Activated T-cell treated with anti-CD3 and anti-CD28 coated beads, Interleukin-2, amount 50 U/mL, for 4 hours (primary cell): ENCODE results near the gene C17orf50. TPM values are rescaled to one million over a fixed set of nuclear protein-coding genes. Genes with fewer than 3 reads are reported as not detected.
A peak's percentile ranks its signal among the peaks of the same experiment; 100 is the strongest.

Experiments
- ATAC-seq, 2 donors: fragments of 200-7000 bp; cut with Tn5 transposase; one replicate each; pipeline ENCODE4 v1.10.0; 2021
- DNase-seq: peaks from one replicate; pipeline ENCODE4 v3.0.0-alpha.2; 2020
- H3K27me3 Mint-ChIP-seq: one replicate; pipeline ENCODE4 v1.8.0; 2021; ENCODE audit warnings: low read depth, mixed read lengths
- H3K36me3 Mint-ChIP-seq: one replicate; pipeline ENCODE4 v1.8.0; 2022; ENCODE audit warnings: mixed read lengths; ENCODE audit not compliant: insufficient read depth
- H3K4me1 Mint-ChIP-seq: one replicate; pipeline ENCODE4 v1.8.0; 2021; ENCODE audit warnings: low read depth, mixed read lengths
- H3K4me3 Mint-ChIP-seq: one replicate; pipeline ENCODE4 v1.8.0; 2021; ENCODE audit warnings: mild to moderate bottlenecking, moderate library complexity, mixed read lengths
- H3K9me3 Mint-ChIP-seq: one replicate; pipeline ENCODE4 v1.8.0; 2021; ENCODE audit warnings: mixed read lengths
- total RNA-seq, 3 donors: library from RNA; stranded (reverse); gene quantifications; one replicate each; pipeline ENCODE4 v1.2.1, GENCODE V29; 2021

C17orf50 gene
- total RNA-seq, 3 donors from 2014 or later, result not detected

- H3K4me1 Mint-ChIP-seq, result peaks cover 17% of the 10 kb centered on the region
- no peak for ATAC-seq
Measured at GRCh38 chr17:35729405-35729833, 31.3 kb upstream of the C17orf50 start.

GRCh38 chr17:35730400-35731005 is 30.2 kb upstream of the C17orf50 start:
- Mint-ChIP-seq H3K27me3 (no peaks in the 10 kb centered on the region), H3K4me1 (peaks cover 17% of the 10 kb centered on the region), H3K4me3 (peak overlapping the region; percentile 82), H3K9me3 (no peaks in the 10 kb centered on the region), H3K36me3 (peaks cover 17% of the 10 kb centered on the region)
- DNase-seq (no peak), ATAC-seq (no peak)

More at GRCh38 chr17:35729405-35729833, 31.3 kb upstream of the C17orf50 start:
- Mint-ChIP-seq H3K36me3 (peaks cover 28% of the 10 kb centered on the region), H3K4me3 (peak overlapping the region; percentile 20), H3K9me3 (no peaks in the 10 kb centered on the region), H3K27me3 (no peaks in the 10 kb centered on the region)
- no peak for DNase-seq

GRCh38 chr17:35731239-35731916 is 29.3 kb upstream of the C17orf50 start, which contains the start of gene RASL10B:
Gene RASL10B (plus strand): TSS chr17:35731639. CDS start chr17:35735185, 3,546 bp downstream.
- Mint-ChIP-seq H3K9me3 (no peaks in the 10 kb centered on the region), H3K4me3 (peak within 1 kb of the TSS; percentile 82), H3K4me1 (peaks cover 17% of the 10 kb centered on the region), H3K27me3 (no peaks in the 10 kb centered on the region), H3K36me3 (peaks cover 12% of the 10 kb centered on the region)
- ATAC-seq (peak; percentile 84 to 87), DNase-seq (peak; percentile 50)

GRCh38 chr17:35731917-35732805 is 28.5 kb upstream of the C17orf50 start:
- Mint-ChIP-seq H3K4me1 (peaks cover 17% of the 10 kb centered on the region), H3K36me3 (peaks cover 12% of the 10 kb centered on the region), H3K4me3 (peak overlapping the region; percentile 76), H3K9me3 (no peaks in the 10 kb centered on the region), H3K27me3 (no peaks in the 10 kb centered on the region)
- DNase-seq (no peak), ATAC-seq (peak; percentile 30 to 42)

GRCh38 chr17:35732806-35733136 is 27.9 kb upstream of the C17orf50 start:
- H3K27me3 Mint-ChIP-seq, result no peaks in the 10 kb centered on the region
- no peak for ATAC-seq
- no peak for DNase-seq
- H3K36me3 Mint-ChIP-seq, result peaks cover 12% of the 10 kb centered on the region
- H3K4me1 Mint-ChIP-seq, result peaks cover 17% of the 10 kb centered on the region
- H3K9me3 Mint-ChIP-seq, result no peaks in the 10 kb centered on the region
- peak overlapping the region; percentile 76 for H3K4me3 Mint-ChIP-seq

- no peak overlapping the region for H3K4me3 Mint-ChIP-seq
- H3K9me3 Mint-ChIP-seq, result no peaks in the 10 kb centered on the region
- peaks cover 6% of the 10 kb centered on the region for H3K36me3 Mint-ChIP-seq
- no peaks in the 10 kb centered on the region for H3K27me3 Mint-ChIP-seq
- no peak for DNase-seq
- no peak for ATAC-seq
- H3K4me1 Mint-ChIP-seq, result peaks cover 17% of the 10 kb centered on the region
Measured at GRCh38 chr17:35733366-35733765, 27.3 kb upstream of the C17orf50 start.

DNA sequence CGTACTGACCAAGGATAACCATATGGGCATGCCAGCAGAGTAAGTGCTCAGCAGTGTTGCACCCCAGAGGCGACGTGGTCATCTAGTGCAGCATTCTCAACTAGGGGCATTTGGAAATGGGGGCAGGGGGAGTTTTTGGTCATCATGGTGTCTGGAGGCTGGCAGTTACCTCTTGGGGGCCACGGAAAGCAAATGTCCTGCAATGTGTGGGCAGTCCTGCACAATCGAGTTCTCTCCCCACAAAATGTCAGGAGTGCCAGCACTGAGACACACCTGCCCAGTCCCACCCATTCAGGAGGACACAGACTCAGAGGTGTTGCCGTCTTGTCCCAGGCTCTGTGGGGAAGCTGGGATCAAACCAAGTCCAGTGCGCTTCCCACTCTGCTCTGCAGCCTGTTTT is 26.3 kb upstream of the C17orf50 start:
- no peak for DNase-seq
- ATAC-seq, result no peak
- H3K9me3 Mint-ChIP-seq, result no peaks in the 10 kb centered on the region

DNA sequence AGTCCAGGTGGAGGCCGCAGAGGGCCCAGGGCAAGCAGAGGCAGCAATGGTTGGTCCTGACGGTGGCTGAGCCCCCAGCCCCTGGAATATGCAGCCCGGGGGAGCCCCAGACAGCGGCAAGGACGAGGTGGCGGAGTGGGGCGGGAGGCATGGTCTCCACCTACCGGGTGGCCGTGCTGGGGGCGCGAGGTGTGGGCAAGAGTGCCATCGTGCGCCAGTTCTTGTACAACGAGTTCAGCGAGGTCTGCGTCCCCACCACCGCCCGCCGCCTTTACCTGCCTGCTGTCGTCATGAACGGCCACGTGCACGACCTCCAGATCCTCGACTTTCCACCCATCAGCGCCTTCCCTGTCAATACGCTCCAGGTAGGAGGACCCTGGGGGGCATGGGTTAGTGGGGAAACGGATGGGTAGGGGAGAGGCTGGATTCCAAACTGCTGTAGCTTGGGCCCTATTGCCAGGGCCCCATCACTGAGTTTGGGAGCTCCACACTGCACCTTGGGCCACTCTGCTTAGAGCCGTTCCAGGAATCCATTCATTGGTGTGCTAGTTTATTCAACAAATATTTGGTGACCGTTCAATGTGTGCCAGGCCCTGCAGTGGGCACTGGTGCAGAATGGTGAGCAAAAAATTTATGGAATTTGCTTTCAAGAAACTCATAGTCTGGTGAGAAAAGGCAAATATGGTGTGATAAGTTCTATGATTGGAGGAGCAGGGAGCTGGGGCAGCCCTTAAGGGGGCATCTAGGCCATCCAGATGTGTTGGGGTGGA is 25.5 kb upstream of the C17orf50 start:
- H3K36me3 Mint-ChIP-seq, result peaks cover 2% of the 10 kb centered on the region
- ATAC-seq, result no peak
- no peak overlapping the region for H3K4me3 Mint-ChIP-seq
- no peaks in the 10 kb centered on the region for H3K9me3 Mint-ChIP-seq
- DNase-seq, result no peak
- peaks cover 11% of the 10 kb centered on the region for H3K4me1 Mint-ChIP-seq
- peaks cover 7% of the 10 kb centered on the region for H3K27me3 Mint-ChIP-seq

More for the DNA sequence above, 26.3 kb upstream of the C17orf50 start:
- Mint-ChIP-seq H3K36me3 (peaks cover 2% of the 10 kb centered on the region), H3K4me1 (peaks cover 17% of the 10 kb centered on the region), H3K27me3 (no peaks in the 10 kb centered on the region), H3K4me3 (no peak overlapping the region)

DNA sequence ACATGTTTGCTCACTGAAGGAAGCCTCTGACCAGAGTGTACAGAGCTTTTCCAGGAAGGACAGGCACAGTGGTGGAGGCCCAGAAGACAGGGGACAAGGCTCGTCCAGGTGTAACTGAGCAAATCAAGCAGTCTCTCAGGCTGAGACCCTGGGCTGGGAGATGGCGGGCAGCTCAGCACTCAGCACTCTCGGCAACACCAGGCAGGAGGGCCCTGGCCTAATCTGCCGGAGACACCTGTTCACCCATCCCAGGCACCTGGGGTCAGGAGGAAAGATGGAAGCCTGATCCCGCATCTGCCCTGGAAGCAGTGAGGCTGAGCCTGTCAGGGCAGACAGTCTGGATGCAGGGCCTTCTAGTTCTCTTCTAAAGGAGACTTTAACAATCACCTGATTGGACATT is 24.5 kb upstream of the C17orf50 start:
- no peak for ATAC-seq
- no peak for DNase-seq
- no peaks in the 10 kb centered on the region for H3K9me3 Mint-ChIP-seq
- H3K4me3 Mint-ChIP-seq, result no peak overlapping the region
- no peaks in the 10 kb centered on the region for H3K36me3 Mint-ChIP-seq
- peaks cover under 1% of the 10 kb centered on the region for H3K4me1 Mint-ChIP-seq
- H3K27me3 Mint-ChIP-seq, result peaks cover 12% of the 10 kb centered on the region

GRCh38 chr17:35738519-35739133 is 22.1 kb upstream of the C17orf50 start:
- ATAC-seq (no peak), DNase-seq (no peak)
- Mint-ChIP-seq H3K9me3 (no peaks in the 10 kb centered on the region), H3K27me3 (peaks cover 27% of the 10 kb centered on the region), H3K4me3 (no peak overlapping the region), H3K4me1 (peaks cover 5% of the 10 kb centered on the region), H3K36me3 (no peaks in the 10 kb centered on the region)

DNA sequence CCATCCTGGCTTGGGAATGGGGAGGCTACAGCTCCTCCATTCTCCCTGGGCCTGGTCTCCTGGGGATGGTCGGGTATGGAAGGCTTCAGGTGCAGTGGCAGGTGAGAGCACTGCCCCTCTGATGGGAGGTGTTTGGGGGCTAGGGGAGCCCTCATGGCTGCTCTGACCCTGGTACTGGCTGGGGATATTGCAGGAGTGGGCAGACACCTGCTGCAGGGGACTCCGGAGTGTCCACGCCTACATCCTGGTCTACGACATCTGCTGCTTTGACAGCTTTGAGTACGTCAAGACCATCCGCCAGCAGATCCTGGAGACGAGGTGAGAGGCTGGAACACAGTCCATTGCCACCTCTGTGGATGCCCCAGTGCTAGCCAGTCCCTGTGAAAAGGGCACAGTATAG is 20.5 kb upstream of the C17orf50 start:
- Mint-ChIP-seq H3K36me3 (no peaks in the 10 kb centered on the region), H3K4me3 (no peak overlapping the region), H3K4me1 (peaks cover 5% of the 10 kb centered on the region), H3K9me3 (no peaks in the 10 kb centered on the region), H3K27me3 (peaks cover 36% of the 10 kb centered on the region)
- DNase-seq (no peak), ATAC-seq (no peak)

DNA sequence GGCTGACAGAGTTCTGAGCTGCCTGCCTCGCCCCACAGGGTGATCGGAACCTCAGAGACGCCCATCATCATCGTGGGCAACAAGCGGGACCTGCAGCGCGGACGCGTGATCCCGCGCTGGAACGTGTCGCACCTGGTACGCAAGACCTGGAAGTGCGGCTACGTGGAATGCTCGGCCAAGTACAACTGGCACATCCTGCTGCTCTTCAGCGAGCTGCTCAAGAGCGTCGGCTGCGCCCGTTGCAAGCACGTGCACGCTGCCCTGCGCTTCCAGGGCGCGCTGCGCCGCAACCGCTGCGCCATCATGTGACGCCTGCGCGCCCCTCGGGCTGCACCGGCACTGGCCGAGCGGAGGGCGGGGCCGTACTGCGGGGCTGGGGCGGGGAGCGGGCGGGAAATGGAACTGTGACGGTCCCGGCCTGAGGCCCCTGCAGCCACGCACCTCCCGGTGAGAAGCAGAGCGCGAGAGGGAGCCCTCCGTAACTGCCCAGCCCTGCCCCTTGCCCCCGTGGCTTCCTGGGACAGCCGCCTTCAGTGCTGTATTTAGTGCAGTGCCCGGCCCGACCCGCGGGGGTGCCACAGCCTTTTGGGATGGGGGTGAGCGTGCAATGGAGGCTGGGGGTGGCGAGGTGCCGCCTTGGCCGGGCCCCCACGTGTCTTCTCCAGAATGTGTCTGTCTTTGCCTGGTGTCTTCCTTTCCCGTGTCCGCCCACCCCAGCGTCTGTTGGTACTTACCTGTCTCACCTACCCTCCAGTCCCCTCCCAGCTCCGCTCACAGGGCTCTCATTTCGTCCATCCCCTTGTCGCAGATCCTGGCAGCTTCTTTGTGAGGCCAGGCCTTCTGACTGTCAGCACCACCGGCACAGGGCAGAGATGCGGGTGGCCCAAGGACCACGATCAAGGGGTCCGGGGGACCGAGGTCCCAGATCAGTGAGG is 19.4 kb upstream of the C17orf50 start:
- Mint-ChIP-seq H3K36me3 (no peaks in the 10 kb centered on the region), H3K4me1 (peaks cover 5% of the 10 kb centered on the region), H3K4me3 (peak overlapping the region; percentile 35), H3K9me3 (no peaks in the 10 kb centered on the region), H3K27me3 (peaks cover 36% of the 10 kb centered on the region)
- ATAC-seq (peak; percentile 79 to 82), DNase-seq (no peak)

GRCh38 chr17:35742496-35742895 is 18.2 kb upstream of the C17orf50 start:
- Mint-ChIP-seq H3K4me3 (no peak overlapping the region), H3K27me3 (peaks cover 36% of the 10 kb centered on the region), H3K36me3 (no peaks in the 10 kb centered on the region), H3K9me3 (no peaks in the 10 kb centered on the region), H3K4me1 (peaks cover 5% of the 10 kb centered on the region)
- DNase-seq (no peak), ATAC-seq (no peak)
